PC-3 (cell line): ENCODE data around the gene AHNAK2. TPM values are rescaled to one million over a fixed set of nuclear protein-coding genes. Genes with fewer than 3 reads are reported as not detected.
A peak's percentile ranks its signal among the peaks of the same experiment; 100 is the strongest.

ENCODE experiments used
- ATAC-seq: fragments of 200-7000 bp; cut with Tn5 transposase; 2 replicates; pipeline ENCODE4 v1.9.1; 2020; ENCODE audit warnings: mild to moderate bottlenecking, moderate library complexity
- BruUV-seq: library from RNA; stranded (reverse); fragments of 400-500 nt; replicated peaks from 2 replicates; lab custom pipeline; 2021; lab: Mats Ljungman, UMichigan
- CTCF ChIA-PET: fragments of 300-600 bp; sonication (Branson Sonifier 250); formaldehyde crosslinking; loops from one replicate; lab custom pipeline; 2022; ENCODE audit warnings: antibody characterized with exemption; lab: Charles Lee
- POLR2A ChIA-PET: fragments of 300-600 bp; sonication (Branson Sonifier 250); formaldehyde crosslinking; loops from one replicate; lab custom pipeline; 2022; ENCODE audit warnings: antibody characterized with exemption; ENCODE audit not compliant: unreplicated experiment; lab: Charles Lee
- DNase-seq: peaks from one replicate; pipeline ENCODE4 v3.0.0-alpha.2; 2015
- H2AFZ ChIP-seq: fragments of 300-600 bp; sonication (generic); 2 replicates; pipeline ENCODE4 v1.6.0; 2016; ENCODE audit warnings: antibody characterized with exemption, low read length
- H3F3A ChIP-seq: fragments of 300-600 bp; sonication (generic); one replicate; pipeline ENCODE4 v1.6.0; 2017; ENCODE audit warnings: antibody characterized with exemption, low read length, control low read depth, mild to moderate bottlenecking; ENCODE audit not compliant: unreplicated experiment
- H3K27ac ChIP-seq: fragments of 300-600 bp; sonication (generic); 2 replicates; pipeline ENCODE4 v1.5.1; 2016; ENCODE audit warnings: mild to moderate bottlenecking, low read length
- H3K27me3 ChIP-seq: fragments of 300-600 bp; sonication (generic); 2 replicates; pipeline ENCODE4 v1.6.1; 2016; ENCODE audit warnings: low read length, mixed read lengths
- H3K36me3 ChIP-seq: fragments of 300-600 bp; sonication (generic); 2 replicates; pipeline ENCODE4 v1.6.1; 2016; ENCODE audit warnings: low read depth, mixed run types, low read length, mixed read lengths
- H3K4me1 ChIP-seq: fragments of 300-600 bp; sonication (generic); 2 replicates; pipeline ENCODE4 v1.5.1; 2016; ENCODE audit warnings: low read length; ENCODE audit not compliant: insufficient read depth
- H3K4me2 ChIP-seq: fragments of 300-600 bp; sonication (generic); 2 replicates; pipeline ENCODE4 v1.6.0; 2016; ENCODE audit warnings: low read length
- H3K4me3 ChIP-seq: fragments of 300-600 bp; sonication (generic); 2 replicates; pipeline ENCODE4 v1.5.1; 2016; ENCODE audit warnings: mild to moderate bottlenecking, low read length, mixed read lengths
- H3K79me2 ChIP-seq: fragments of 300-600 bp; sonication (generic); 2 replicates; pipeline ENCODE4 v1.6.1; 2017; ENCODE audit warnings: low read length, mixed read lengths
- H3K9ac ChIP-seq: fragments of 300-600 bp; sonication (generic); 2 replicates; pipeline ENCODE4 v1.6.0; 2016; ENCODE audit warnings: mild to moderate bottlenecking, low read length
- H3K9me2 ChIP-seq: fragments of 300-600 bp; sonication (generic); replicated peaks from 2 replicates; pipeline ENCODE4 v1.6.1; 2016; ENCODE audit warnings: mixed run types, low read length, mixed read lengths
- H3K9me3 ChIP-seq: fragments of 300-600 bp; sonication (generic); 2 replicates; pipeline ENCODE4 v1.6.1; 2016; ENCODE audit warnings: low read length, mixed read lengths
- H4K20me1 ChIP-seq: fragments of 300-600 bp; sonication (generic); 2 replicates; pipeline ENCODE4 v1.6.1; 2016; ENCODE audit warnings: low read length, mixed read lengths
- CTCF ChIP-seq: fragments of 300-600 bp; sonication (generic); conservative IDR thresholded peaks from 2 replicates; pipeline ENCODE4 v1.5.1; 2017; ENCODE audit warnings: antibody characterized with exemption, low read depth, mild to moderate bottlenecking, low read length
- EZH2 ChIP-seq: fragments of 300-600 bp; sonication (generic); IDR thresholded peaks from one replicate; pipeline ENCODE4 v1.6.1; 2017; ENCODE audit warnings: antibody characterized with exemption, mild to moderate bottlenecking, low read length; ENCODE audit not compliant: unreplicated experiment
- EZH2phosphoT487 ChIP-seq: fragments of 300-600 bp; sonication (generic); IDR thresholded peaks from 2 replicates; pipeline ENCODE4 v1.6.1; 2018; ENCODE audit warnings: mild to moderate bottlenecking, antibody characterized with exemption, low read length, borderline replicate concordance
- intact Hi-C: fragments of 100-400 bp; cut with micrococcal nuclease; formaldehyde crosslinking; loops from 2 replicates; pipeline ENCODE4 v1.9.0; 2023
- total RNA-seq: library from RNA; depleted of rRNA; stranded (reverse); fragments of >200 nt; gene quantifications from 2 replicates; pipeline ENCODE4 v1.2.3, GENCODE V29; 2014

The AHNAK2 gene
- total RNA-seq, 1 experiment from 2014 or later: 25.0 TPM

DNA sequence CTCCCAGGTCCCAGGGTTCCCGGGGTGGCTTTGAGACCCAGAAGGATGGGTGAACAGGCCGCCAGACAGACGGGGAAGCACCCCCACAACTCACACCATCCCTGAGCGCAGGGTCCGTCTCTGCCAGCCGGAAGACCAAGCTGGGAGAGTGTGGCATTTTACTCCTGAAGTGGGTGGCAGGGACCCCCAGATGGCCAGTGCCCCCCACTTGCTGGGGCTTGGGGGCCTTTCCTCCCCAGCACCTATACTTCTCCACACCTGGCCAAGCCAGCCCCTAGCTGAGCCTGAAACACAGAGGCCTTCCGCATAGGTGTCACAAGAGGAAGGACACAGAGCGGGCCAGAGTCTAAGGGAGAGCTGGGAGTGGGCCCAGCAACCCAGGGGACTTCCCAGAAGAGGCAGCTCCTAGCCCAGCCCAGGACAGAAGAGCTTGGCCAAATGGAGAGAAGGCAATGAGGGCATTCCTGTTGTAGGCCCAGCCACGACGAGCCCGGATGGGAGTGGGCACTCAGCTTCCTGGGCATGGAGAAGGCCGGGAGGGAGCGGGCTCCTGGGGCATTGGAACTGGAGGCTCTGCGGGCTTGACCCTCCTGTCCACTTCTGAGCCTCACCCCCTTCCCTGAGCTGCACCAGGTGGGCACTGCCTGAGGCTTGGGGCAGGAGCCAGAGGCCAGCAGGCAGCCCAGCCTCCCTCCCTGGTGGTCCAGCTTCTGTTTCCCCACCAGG lies 3.3 kb downstream of the AHNAK2 start:
- DNase-seq: no peak
- no peak overlapping the region for H3K4me3 ChIP-seq
- no peaks in the 10 kb centered on the region for H3K9me2 ChIP-seq
- peak overlapping the region; percentile 70; the same call in 1 of the 2 replicates for H3K4me2 ChIP-seq
- no peak for ATAC-seq
- intact Hi-C loops: loop anchor here (5.0 kb wide), 1 partner anchor 43 kb away; no protein-coding TSS in a partner anchor
- H3K27me3 ChIP-seq: no peaks in the 10 kb centered on the region
- POLR2A ChIA-PET: no interaction called here
- H3K4me1 ChIP-seq: peaks cover 80% of the 10 kb centered on the region
- no peak overlapping the region for H2AFZ ChIP-seq
- CTCF ChIA-PET: interaction anchor here (0.5 to 1.0 kb wide), 2 partner anchors 51 to 53 kb away, joined by 3 read pairs; no protein-coding TSS in a partner anchor
- no peak for TF ChIP-seq EZH2phosphoT487
- TF ChIP-seq EZH2: no peak
- TF ChIP-seq CTCF: no peak
- peaks cover 40% of the 10 kb centered on the region for H3K79me2 ChIP-seq
- no peaks in the 10 kb centered on the region for H4K20me1 ChIP-seq
- no peaks in the 10 kb centered on the region for H3F3A ChIP-seq
- no peaks in the 10 kb centered on the region for H3K36me3 ChIP-seq
- peak overlapping the region; percentile 92 for H3K27ac ChIP-seq
- H3K9ac ChIP-seq: 0 out of 2 replicates have a peak overlapping the region, but pooled peaks have one; percentile 23
- no TSS peak for BruUV-seq
- H3K9me3 ChIP-seq: no peaks in the 10 kb centered on the region

GRCh38 chr14:104974146-104974541 lies 4.0 kb downstream of the AHNAK2 start:
- POLR2A ChIA-PET: interaction anchor here (0.6 to 2.5 kb wide), 3 partner anchors 11 to 81 kb away, joined by 5 to 8 read pairs (median 5); partner anchors contain the start of gene CLBA1
- Histone ChIP-seq H3K4me3 (peak overlapping the region; percentile 28; the same call in 1 of the 2 replicates), H3K36me3 (no peaks in the 10 kb centered on the region), H4K20me1 (no peaks in the 10 kb centered on the region), H3K4me1 (peaks cover 84% of the 10 kb centered on the region), H3K4me2 (peak overlapping the region; percentile 70), H3K9ac (peak overlapping the region; percentile 23), H3K27me3 (no peaks in the 10 kb centered on the region), H3F3A (no peaks in the 10 kb centered on the region), H3K79me2 (peaks cover 43% of the 10 kb centered on the region), H3K9me3 (no peaks in the 10 kb centered on the region), H3K9me2 (no peaks in the 10 kb centered on the region), H2AFZ (no peak overlapping the region), H3K27ac (peak overlapping the region; percentile 92)
- DNase-seq (no peak), ATAC-seq (no peak)
- intact Hi-C loops: loop anchor here (5.0 kb wide), 1 partner anchor 42 kb away; no protein-coding TSS in a partner anchor
- CTCF ChIA-PET: interaction anchor here (0.6 to 1.9 kb wide), 6 partner anchors 9 to 81 kb away, joined by 3 to 7 read pairs (median 4); no protein-coding TSS in a partner anchor
- no TSS peak for BruUV-seq
- TF ChIP-seq EZH2 (no peak), CTCF (no peak), EZH2phosphoT487 (no peak)
